ENCODE measurements around the gene MIX23. TPM values are rescaled to one million over a fixed set of nuclear protein-coding genes. Genes with fewer than 3 reads are reported as not detected.

The MIX23 gene
- total RNA-seq, 1 donor from 2014 or later, result 20.2 TPM

GRCh38 chr3:122316368-122316767, 66.7 kb downstream of the MIX23 start:
- Mint-ChIP-seq H3K27ac (ENCODE audit: unreplicated experiment) (no peak overlapping the region), H3K27me3 (ENCODE audit: unreplicated experiment) (peaks cover 2% of the 10 kb centered on the region), H3K9me3 (ENCODE audit: unreplicated experiment) (peaks cover 2% of the 10 kb centered on the region), H3K4me3 (ENCODE audit: unreplicated experiment) (no peak overlapping the region), H3K36me3 (ENCODE audit: unreplicated experiment) (no peaks in the 10 kb centered on the region), H3K4me1 (ENCODE audit: low read depth, unreplicated experiment) (no peaks in the 10 kb centered on the region)
- no peak for TF ChIP-seq CTCF (IDR thresholded peaks at IDR 0.05; ENCODE audit: partially characterized antibody, unreplicated experiment)
- DNase-seq, result no peak

- H3K27me3 Mint-ChIP-seq (ENCODE audit: unreplicated experiment), result peaks cover 2% of the 10 kb centered on the region
- DNase-seq, result no peak
- no peaks in the 10 kb centered on the region for H3K4me1 Mint-ChIP-seq (ENCODE audit: low read depth, unreplicated experiment)
- no peaks in the 10 kb centered on the region for H3K36me3 Mint-ChIP-seq (ENCODE audit: unreplicated experiment)
- H3K9me3 Mint-ChIP-seq (ENCODE audit: unreplicated experiment), result peaks cover 2% of the 10 kb centered on the region
- H3K27ac Mint-ChIP-seq (ENCODE audit: unreplicated experiment), result no peak overlapping the region
- no peak for TF ChIP-seq CTCF (IDR thresholded peaks at IDR 0.05; ENCODE audit: partially characterized antibody, unreplicated experiment)
- no peak overlapping the region for H3K4me3 Mint-ChIP-seq (ENCODE audit: unreplicated experiment)
These were observed 67.4 kb downstream of the MIX23 start for GRCh38 chr3:122315619-122316018.

- Mint-ChIP-seq H3K36me3 (ENCODE audit: unreplicated experiment) (no peaks in the 10 kb centered on the region), H3K4me1 (ENCODE audit: low read depth, unreplicated experiment) (no peaks in the 10 kb centered on the region), H3K27ac (ENCODE audit: unreplicated experiment) (no peak overlapping the region), H3K4me3 (ENCODE audit: unreplicated experiment) (no peak overlapping the region), H3K9me3 (ENCODE audit: unreplicated experiment) (peaks cover 2% of the 10 kb centered on the region), H3K27me3 (ENCODE audit: unreplicated experiment) (peaks cover 2% of the 10 kb centered on the region)
- DNase-seq, result no peak
- TF ChIP-seq CTCF (IDR thresholded peaks at IDR 0.05; ENCODE audit: partially characterized antibody, unreplicated experiment), result no peak
These were observed 68.7 kb downstream of the MIX23 start for GRCh38 chr3:122314228-122314876.

GRCh38 chr3:122313281-122313680, 69.8 kb downstream of the MIX23 start:
- no peak for DNase-seq
- Mint-ChIP-seq H3K4me3 (ENCODE audit: unreplicated experiment) (no peak overlapping the region), H3K9me3 (ENCODE audit: unreplicated experiment) (peaks cover 3% of the 10 kb centered on the region), H3K27me3 (ENCODE audit: unreplicated experiment) (peaks cover 2% of the 10 kb centered on the region), H3K4me1 (ENCODE audit: low read depth, unreplicated experiment) (no peaks in the 10 kb centered on the region), H3K36me3 (ENCODE audit: unreplicated experiment) (no peaks in the 10 kb centered on the region), H3K27ac (ENCODE audit: unreplicated experiment) (no peak overlapping the region)
- TF ChIP-seq CTCF (IDR thresholded peaks at IDR 0.05; ENCODE audit: partially characterized antibody, unreplicated experiment), result no peak

GRCh38 chr3:122312826-122313225, 70.2 kb downstream of the MIX23 start:
- Mint-ChIP-seq H3K4me3 (ENCODE audit: unreplicated experiment) (no peak overlapping the region), H3K36me3 (ENCODE audit: unreplicated experiment) (no peaks in the 10 kb centered on the region), H3K27ac (ENCODE audit: unreplicated experiment) (no peak overlapping the region), H3K9me3 (ENCODE audit: unreplicated experiment) (peaks cover 2% of the 10 kb centered on the region), H3K27me3 (ENCODE audit: unreplicated experiment) (peaks cover 2% of the 10 kb centered on the region), H3K4me1 (ENCODE audit: low read depth, unreplicated experiment) (no peaks in the 10 kb centered on the region)
- TF ChIP-seq CTCF (IDR thresholded peaks at IDR 0.05; ENCODE audit: partially characterized antibody, unreplicated experiment), result no peak
- no peak for DNase-seq

Data from glutamatergic neuron (in vitro differentiated cells).